ENCODE measurements around the gene MYBPC2.

DNA sequence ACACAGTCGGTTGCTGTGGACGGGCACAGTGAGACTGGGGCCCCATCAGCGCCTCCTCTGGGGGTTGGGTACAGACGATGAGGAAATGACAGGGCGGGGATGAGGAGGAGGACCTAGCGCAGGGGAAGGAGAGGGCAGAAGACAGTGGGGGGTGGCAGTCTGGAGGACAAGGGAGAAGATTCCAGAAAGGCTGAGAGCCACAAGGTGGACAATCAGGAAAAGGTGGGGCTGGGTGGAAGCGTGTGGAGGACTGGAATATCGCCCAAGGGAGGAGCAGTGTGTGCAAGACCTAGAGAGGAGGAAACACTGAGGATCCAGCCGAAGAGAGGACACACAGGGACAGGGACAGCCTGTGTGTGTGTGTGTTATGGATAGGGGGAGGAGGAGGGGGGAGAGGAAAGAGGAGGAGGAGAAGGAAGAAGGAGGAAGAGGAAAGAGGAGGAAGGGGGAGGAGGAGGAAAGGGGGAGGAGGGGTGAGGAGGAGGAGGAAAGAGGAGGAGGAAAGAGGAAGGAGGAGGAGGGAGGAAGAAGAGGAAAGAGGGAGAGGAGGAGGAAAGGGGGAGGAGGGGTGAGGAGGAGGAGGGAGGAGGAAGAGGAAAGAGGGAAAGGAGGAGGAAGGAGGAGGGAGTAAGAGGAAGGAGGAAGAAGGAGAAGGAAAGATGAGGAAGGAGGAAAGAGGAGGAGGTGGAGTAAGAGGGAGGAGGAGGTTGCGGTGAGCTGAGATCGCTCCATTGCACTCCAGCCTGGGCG is 59.8 kb downstream of the MYBPC2 start:
- TF ChIP-seq, protein P1, sequence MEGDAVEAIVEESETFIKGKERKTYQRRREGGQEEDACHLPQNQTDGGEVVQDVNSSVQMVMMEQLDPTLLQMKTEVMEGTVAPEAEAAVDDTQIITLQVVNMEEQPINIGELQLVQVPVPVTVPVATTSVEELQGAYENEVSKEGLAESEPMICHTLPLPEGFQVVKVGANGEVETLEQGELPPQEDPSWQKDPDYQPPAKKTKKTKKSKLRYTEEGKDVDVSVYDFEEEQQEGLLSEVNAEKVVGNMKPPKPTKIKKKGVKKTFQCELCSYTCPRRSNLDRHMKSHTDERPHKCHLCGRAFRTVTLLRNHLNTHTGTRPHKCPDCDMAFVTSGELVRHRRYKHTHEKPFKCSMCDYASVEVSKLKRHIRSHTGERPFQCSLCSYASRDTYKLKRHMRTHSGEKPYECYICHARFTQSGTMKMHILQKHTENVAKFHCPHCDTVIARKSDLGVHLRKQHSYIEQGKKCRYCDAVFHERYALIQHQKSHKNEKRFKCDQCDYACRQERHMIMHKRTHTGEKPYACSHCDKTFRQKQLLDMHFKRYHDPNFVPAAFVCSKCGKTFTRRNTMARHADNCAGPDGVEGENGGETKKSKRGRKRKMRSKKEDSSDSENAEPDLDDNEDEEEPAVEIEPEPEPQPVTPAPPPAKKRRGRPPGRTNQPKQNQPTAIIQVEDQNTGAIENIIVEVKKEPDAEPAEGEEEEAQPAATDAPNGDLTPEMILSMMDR (IDR thresholded peaks at IDR 0.05), result no peak
- TF ChIP-seq POLR2A (IDR thresholded peaks at IDR 0.05), result no peak
- no peak for TF ChIP-seq EP300 (IDR thresholded peaks at IDR 0.05)

Data from upper lobe of left lung (tissue), 4 donors.